ENCODE results near the gene OGFR.
A peak's percentile ranks its signal among the peaks of the same experiment; 100 is the strongest.

DNA sequence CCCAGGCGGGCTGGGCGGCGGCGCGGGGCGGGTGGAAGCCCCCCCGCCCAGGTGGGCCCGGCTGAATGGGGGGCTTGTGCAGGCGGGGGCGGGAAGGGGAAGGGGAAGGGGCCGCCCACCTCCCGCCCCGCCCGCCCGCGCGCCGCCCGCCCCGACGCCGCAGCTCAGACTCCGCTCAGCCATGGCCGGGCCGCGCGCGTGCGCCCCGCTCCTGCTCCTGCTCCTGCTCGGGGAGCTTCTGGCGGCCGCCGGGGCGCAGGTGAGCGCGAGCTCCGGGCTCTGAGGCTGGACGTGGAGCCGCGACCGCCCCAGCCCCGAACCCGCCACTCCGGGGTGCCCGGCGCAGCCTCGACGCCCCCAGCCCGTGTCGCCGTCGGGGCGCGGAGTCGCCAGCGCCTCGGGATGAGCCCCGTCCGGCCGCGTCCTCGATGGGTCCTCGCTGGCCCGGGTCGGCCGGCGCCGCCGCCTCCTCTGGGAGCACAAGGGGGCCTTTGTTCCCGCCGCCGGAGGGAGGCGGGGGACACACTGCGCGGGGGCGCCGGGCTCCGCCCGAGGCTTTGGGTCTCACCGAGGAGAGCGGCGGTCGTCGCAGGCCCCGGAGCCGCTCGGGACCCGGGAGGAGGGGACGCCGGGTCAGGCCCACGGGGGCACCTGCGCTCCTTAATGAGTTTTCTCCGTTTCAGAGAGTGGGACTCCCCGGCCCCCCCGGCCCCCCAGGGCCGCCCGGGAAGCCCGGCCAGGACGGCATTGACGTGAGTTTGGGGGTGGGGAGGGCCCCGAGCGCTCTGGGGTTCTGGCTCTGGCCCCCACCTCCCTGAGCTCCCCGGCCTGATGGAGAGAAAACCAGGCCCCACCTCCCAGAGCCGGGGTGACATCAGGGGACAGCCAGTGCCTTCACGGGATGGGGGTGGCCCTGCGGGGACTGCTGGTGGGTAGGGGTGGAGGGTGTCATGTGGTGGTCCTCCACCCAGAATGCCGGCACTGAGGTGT is 12.5 kb downstream of the OGFR start, which contains the start of gene COL9A3:
- TF ChIP-seq EZH2 (IDR thresholded peaks at IDR 0.05; ENCODE audit: borderline replicate concordance, low read depth, low read length, poor library complexity, severe bottlenecking): peak; percentile 44
- TF ChIP-seq, protein P1, sequence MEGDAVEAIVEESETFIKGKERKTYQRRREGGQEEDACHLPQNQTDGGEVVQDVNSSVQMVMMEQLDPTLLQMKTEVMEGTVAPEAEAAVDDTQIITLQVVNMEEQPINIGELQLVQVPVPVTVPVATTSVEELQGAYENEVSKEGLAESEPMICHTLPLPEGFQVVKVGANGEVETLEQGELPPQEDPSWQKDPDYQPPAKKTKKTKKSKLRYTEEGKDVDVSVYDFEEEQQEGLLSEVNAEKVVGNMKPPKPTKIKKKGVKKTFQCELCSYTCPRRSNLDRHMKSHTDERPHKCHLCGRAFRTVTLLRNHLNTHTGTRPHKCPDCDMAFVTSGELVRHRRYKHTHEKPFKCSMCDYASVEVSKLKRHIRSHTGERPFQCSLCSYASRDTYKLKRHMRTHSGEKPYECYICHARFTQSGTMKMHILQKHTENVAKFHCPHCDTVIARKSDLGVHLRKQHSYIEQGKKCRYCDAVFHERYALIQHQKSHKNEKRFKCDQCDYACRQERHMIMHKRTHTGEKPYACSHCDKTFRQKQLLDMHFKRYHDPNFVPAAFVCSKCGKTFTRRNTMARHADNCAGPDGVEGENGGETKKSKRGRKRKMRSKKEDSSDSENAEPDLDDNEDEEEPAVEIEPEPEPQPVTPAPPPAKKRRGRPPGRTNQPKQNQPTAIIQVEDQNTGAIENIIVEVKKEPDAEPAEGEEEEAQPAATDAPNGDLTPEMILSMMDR (conservative IDR thresholded peaks at IDR 0.05; ENCODE audit: low read depth, low read length): no peak
